IPS DF 19.7 (cell line): ENCODE data around the gene PGA5.

ENCODE experiments used
- DNase-seq: peaks from one replicate; pipeline ENCODE4 v3.0.0-alpha.2; 2013; ENCODE audit warnings: low read depth, low spot score

The PGA5 gene

DNA sequence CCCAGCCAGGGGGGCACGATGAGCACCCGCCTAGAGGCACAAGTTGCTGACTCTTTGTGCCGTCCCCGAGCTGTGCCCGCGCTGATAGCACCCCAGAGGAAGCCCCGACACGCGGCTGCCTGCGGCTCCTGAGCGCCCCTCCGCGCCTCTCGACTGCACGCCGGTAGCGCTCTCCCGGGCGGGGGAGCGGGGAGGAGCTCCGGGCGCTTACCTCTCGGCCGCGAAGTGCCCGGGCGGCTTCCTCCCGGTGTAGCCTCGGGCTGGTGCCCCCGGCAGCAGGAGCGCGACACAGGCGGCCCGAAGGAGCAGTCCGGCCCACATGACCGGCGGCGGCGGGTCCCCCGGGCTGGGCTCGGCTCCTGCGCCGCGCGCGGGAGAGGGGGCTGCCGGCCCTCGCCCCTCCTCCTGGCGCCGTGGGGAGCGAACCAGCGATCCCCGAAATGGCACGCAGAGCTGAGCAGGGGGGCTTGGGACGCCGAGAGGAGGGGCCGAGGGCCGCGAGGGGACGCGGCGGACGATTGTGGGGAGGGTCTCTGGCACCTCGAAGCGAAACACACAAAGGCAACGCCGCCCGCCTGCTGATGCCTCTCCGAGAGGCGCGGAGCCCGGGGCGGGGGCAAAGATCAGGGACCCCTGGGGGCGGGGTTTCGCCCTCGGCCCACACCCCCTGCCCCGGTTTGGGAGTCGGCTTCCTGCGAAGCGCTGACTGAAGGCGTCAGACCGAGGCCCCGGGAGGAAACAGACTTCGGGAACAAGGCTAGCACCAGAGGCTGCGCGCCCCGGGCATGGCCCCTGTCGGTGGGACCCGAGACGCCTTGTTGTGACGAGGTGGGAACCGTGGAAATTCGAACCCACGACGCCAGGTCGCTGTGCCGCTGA is 54.0 kb downstream of the PGA5 start, which contains the start of gene VWCE:
VWCE (minus strand) TSS at position 600 of the 879 bp plus-strand sequence; CDS start at position 321, 279 bp downstream.
- no peak for DNase-seq

DNA sequence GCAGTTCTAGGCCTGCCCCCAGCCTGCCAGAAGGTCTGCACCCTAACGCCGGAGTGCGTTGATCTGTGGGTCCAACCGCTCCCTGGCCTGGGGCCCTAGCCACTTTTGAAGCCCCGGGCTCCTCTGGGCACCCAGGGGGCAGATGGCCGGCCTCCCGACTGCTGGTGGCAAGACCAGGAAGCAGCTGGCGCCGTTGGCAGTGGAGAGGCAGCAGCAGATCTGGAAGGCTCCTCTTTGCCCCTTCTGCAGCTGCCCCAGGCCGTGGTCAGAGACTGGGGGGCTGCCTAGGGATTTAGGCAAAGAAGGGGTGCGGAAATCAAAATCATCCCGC is 54.6 kb downstream of the PGA5 start:
- no peak for DNase-seq

DNA sequence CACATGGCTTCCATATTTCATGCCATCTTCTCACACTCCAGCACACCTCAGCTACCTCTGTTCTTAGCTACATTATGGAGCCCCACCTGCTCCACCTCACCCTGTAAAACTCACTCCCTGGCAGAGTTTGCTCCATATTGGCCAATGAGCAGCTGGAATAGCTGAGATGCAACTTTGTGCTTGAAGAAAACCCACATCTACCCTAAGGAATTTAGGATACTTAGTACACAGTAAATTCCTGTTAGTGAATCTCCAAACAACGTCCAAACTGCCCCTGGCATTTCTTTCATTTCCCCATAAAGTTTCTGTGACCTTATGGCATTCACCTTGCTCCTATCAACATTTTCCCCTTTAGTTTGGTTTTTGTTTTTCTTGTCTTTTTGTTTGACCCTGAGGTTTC is 56.4 kb downstream of the PGA5 start:
- DNase-seq, result no peak

- no peak for DNase-seq
Measured at GRCh38 chr11:61297746-61298145, 56.8 kb downstream of the PGA5 start.

GRCh38 chr11:61298663-61299244 is 57.8 kb downstream of the PGA5 start:
- DNase-seq, result no peak
